Hematopoietic multipotent progenitor cell treated with erythropoietin and hydrocortisone succinate and interleukin-3 and kit ligand, for 4 days (in vitro differentiated cells): ENCODE measurements around the gene PNPLA3.
A peak's percentile ranks its signal among the peaks of the same experiment; 100 is the strongest.

Experiments used
- DNase-seq: peaks from one replicate; pipeline ENCODE4 v3.0.0-alpha.2; 2015

The PNPLA3 gene

GRCh38 chr22:43925433-43926348 lies 2.1 kb downstream of the PNPLA3 start:
- no peak for DNase-seq

GRCh38 chr22:43926349-43926710 lies 2.7 kb downstream of the PNPLA3 start:
- DNase-seq = no peak

GRCh38 chr22:43928468-43928867 lies 4.9 kb downstream of the PNPLA3 start:
- DNase-seq = peak; percentile 57

- DNase-seq = no peak
Measured at GRCh38 chr22:43928908-43929307, 5.3 kb downstream of the PNPLA3 start.

- no peak for DNase-seq
Measured at GRCh38 chr22:43931771-43932170, 8.2 kb downstream of the PNPLA3 start.

GRCh38 chr22:43941449-43941848 lies 17.8 kb downstream of the PNPLA3 start:
- DNase-seq = no peak

- no peak for DNase-seq
Measured at GRCh38 chr22:43944670-43945430, 21.2 kb downstream of the PNPLA3 start.

- peak; percentile 91 for DNase-seq
Measured at GRCh38 chr22:43945632-43946383, 22.2 kb downstream of the PNPLA3 start.

GRCh38 chr22:43946384-43946667 lies 22.7 kb downstream of the PNPLA3 start:
- DNase-seq = peak; percentile 62

GRCh38 chr22:43948836-43949406 lies 25.3 kb downstream of the PNPLA3 start:
- no peak for DNase-seq

- DNase-seq = no peak
Measured at GRCh38 chr22:43951391-43951790, 27.8 kb downstream of the PNPLA3 start.

GRCh38 chr22:43951966-43952365 lies 28.4 kb downstream of the PNPLA3 start:
- DNase-seq = no peak

GRCh38 chr22:43953988-43954785 lies 30.6 kb downstream of the PNPLA3 start:
- peak; percentile 64 for DNase-seq

- peak; percentile 98 for DNase-seq
Measured at GRCh38 chr22:43955040-43955882, 31.7 kb downstream of the PNPLA3 start, which contains the start of gene SAMM50. TSS of gene SAMM50 (plus strand) at chr22:43955442. CDS start at chr22:43955578, 136 bp downstream.

- peak; percentile 69 for DNase-seq
Measured at GRCh38 chr22:43955883-43956782, 32.5 kb downstream of the PNPLA3 start.

GRCh38 chr22:43956805-43957463 lies 33.3 kb downstream of the PNPLA3 start:
- DNase-seq = no peak

GRCh38 chr22:43957871-43958270 lies 34.3 kb downstream of the PNPLA3 start:
- DNase-seq = no peak

- no peak for DNase-seq
Measured at GRCh38 chr22:43964314-43964857, 40.8 kb downstream of the PNPLA3 start.

- DNase-seq = no peak
Measured at GRCh38 chr22:43967069-43967468, 43.5 kb downstream of the PNPLA3 start.
